ENCODE measurements around the gene PHLDB2.

DNA sequence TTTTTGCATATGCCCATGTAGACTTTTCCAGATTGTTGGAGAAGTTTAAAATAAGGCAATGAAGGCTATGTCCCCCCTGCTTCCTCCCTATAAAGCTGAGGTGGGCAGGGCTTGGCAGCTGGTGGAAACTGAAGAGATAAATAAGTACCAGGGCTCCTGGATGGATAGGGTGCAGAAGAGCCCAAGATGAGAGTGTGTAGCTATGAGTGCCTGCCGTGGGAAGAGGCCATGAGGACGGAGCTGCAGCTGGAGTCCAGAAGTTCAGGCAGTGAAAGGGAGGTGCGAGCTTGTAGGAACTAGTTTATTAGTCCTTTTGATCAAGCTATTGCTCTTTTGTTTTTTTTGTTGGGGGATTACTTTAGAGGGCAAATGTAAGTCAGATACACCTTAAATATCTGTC, 52.4 kb downstream of the PHLDB2 start:
- TF ChIP-seq PAX5 (IDR thresholded peaks at IDR 0.05; ENCODE audit: insufficient read depth, low read length, severe bottlenecking) (no peak), POLR2A (IDR thresholded peaks at IDR 0.05; ENCODE audit: low read depth, low read length) (no peak)

Data from GM12891 (cell line).